ENCODE results near the gene PRXL2B. TPM values are rescaled to one million over a fixed set of nuclear protein-coding genes. Genes with fewer than 3 reads are reported as not detected.
"Not testable (repeated sequence)": the region's sequence is repeated elsewhere in the genome, so short reads cannot be mapped to it uniquely, and the experiment has no call there.

The PRXL2B gene
- total RNA-seq, 2 experiments from 2014 or later = 17.0 to 22.2 TPM

- peaks cover 20% of the 10 kb centered on the region for H3K4me1 Mint-ChIP-seq
- no peak overlapping the region for H3K27ac Mint-ChIP-seq
- no peak for DNase-seq
- no peaks in the 10 kb centered on the region for H3K36me3 Mint-ChIP-seq (ENCODE audit: low read depth)
- ChIA-PET POLR2A (interaction anchor here (0.8 to 12.2 kb wide), 10 partner anchors 11 to 132 kb away, joined by 3 to 228 read pairs (median 19); partner anchors contain the start of genes HES5, PANK4, PEX10 and PRXL2B), CTCF (interaction anchor here (1.3 to 4.6 kb wide), 5 partner anchors 11 to 129 kb away, joined by 3 to 81 read pairs (median 18); partner anchors contain the start of genes PANK4 and TNFRSF14)
- H3K27me3 Mint-ChIP-seq = peaks cover 9% of the 10 kb centered on the region
- no peaks in the 10 kb centered on the region for H3K9me3 Mint-ChIP-seq
- no peak overlapping the region for H3K4me3 Mint-ChIP-seq
Observed at GRCh38 chr1:2544875-2545640, 41.5 kb upstream of the PRXL2B start.

GRCh38 chr1:2545754-2546514 lies 40.6 kb upstream of the PRXL2B start:
- ChIA-PET POLR2A (interaction anchor here (0.7 to 12.2 kb wide), 16 partner anchors 8 to 350 kb away, joined by 3 to 228 read pairs (median 12); partner anchors contain the start of genes FAAP20, HES5, PANK4 and PEX10), CTCF (interaction anchor here (1.3 to 4.6 kb wide), 7 partner anchors 10 to 351 kb away, joined by 3 to 81 read pairs (median 15); partner anchors contain the start of genes FAAP20, PANK4 and TNFRSF14)
- peaks cover 9% of the 10 kb centered on the region for H3K27me3 Mint-ChIP-seq
- no peaks in the 10 kb centered on the region for H3K9me3 Mint-ChIP-seq
- H3K27ac Mint-ChIP-seq = peak overlapping the region; percentile 99
- H3K4me1 Mint-ChIP-seq = peaks cover 22% of the 10 kb centered on the region
- peak; percentile 94 for DNase-seq
- no peaks in the 10 kb centered on the region for H3K36me3 Mint-ChIP-seq (ENCODE audit: low read depth)
- peak overlapping the region; percentile 94 for H3K4me3 Mint-ChIP-seq

- ChIA-PET CTCF (interaction anchor here (0.9 to 4.6 kb wide), 11 partner anchors 10 to 352 kb away, joined by 3 to 81 read pairs (median 15); partner anchors contain the start of genes FAAP20, PANK4, PEX10 and PRXL2B), POLR2A (interaction anchor here (0.7 to 12.2 kb wide), 19 partner anchors 9 to 413 kb away, joined by 3 to 228 read pairs (median 12); partner anchors contain the start of genes FAAP20, HES5, PANK4 and PEX10)
- peak; percentile 94 for DNase-seq
- H3K9me3 Mint-ChIP-seq = no peaks in the 10 kb centered on the region
- H3K4me1 Mint-ChIP-seq = peaks cover 28% of the 10 kb centered on the region
- H3K4me3 Mint-ChIP-seq = peak overlapping the region; percentile 94
- no peaks in the 10 kb centered on the region for H3K36me3 Mint-ChIP-seq (ENCODE audit: low read depth)
- H3K27ac Mint-ChIP-seq = peak overlapping the region; percentile 99
- peaks cover 5% of the 10 kb centered on the region for H3K27me3 Mint-ChIP-seq
Observed at GRCh38 chr1:2546515-2547209, 39.9 kb upstream of the PRXL2B start.

- DNase-seq = peak; percentile 71
- peak overlapping the region; percentile 94 for H3K4me3 Mint-ChIP-seq
- H3K27me3 Mint-ChIP-seq = no peaks in the 10 kb centered on the region
- H3K27ac Mint-ChIP-seq = peak overlapping the region; percentile 99
- ChIA-PET POLR2A (interaction anchor here (0.8 to 12.2 kb wide), 17 partner anchors 8 to 414 kb away, joined by 3 to 228 read pairs (median 13); partner anchors contain the start of genes FAAP20, HES5, PANK4 and PEX10), CTCF (interaction anchor here (0.9 to 4.6 kb wide), 12 partner anchors 9 to 352 kb away, joined by 3 to 81 read pairs (median 10); partner anchors contain the start of genes FAAP20, PANK4, PEX10 and PRXL2B)
- H3K36me3 Mint-ChIP-seq (ENCODE audit: low read depth) = no peaks in the 10 kb centered on the region
- peaks cover 26% of the 10 kb centered on the region for H3K4me1 Mint-ChIP-seq
- no peaks in the 10 kb centered on the region for H3K9me3 Mint-ChIP-seq
Observed at GRCh38 chr1:2547210-2548067, 39.1 kb upstream of the PRXL2B start.

GRCh38 chr1:2548068-2548589 lies 38.4 kb upstream of the PRXL2B start:
- H3K36me3 Mint-ChIP-seq (ENCODE audit: low read depth) = no peaks in the 10 kb centered on the region
- peak overlapping the region; percentile 99 for H3K27ac Mint-ChIP-seq
- ChIA-PET CTCF (interaction anchor here (0.6 to 4.6 kb wide), 16 partner anchors 8 to 353 kb away, joined by 3 to 81 read pairs (median 6); partner anchors contain the start of genes FAAP20, MORN1, PANK4 and PEX10), POLR2A (interaction anchor here (1.0 to 12.2 kb wide), 18 partner anchors 8 to 415 kb away, joined by 3 to 228 read pairs (median 11); partner anchors contain the start of genes FAAP20, HES5, MORN1 and PANK4)
- peaks cover 26% of the 10 kb centered on the region for H3K4me1 Mint-ChIP-seq
- H3K4me3 Mint-ChIP-seq = peak overlapping the region; percentile 94
- DNase-seq = peak; percentile 89
- H3K9me3 Mint-ChIP-seq = no peaks in the 10 kb centered on the region
- no peaks in the 10 kb centered on the region for H3K27me3 Mint-ChIP-seq

- Mint-ChIP-seq H3K4me1 (peaks cover 36% of the 10 kb centered on the region), H3K27ac (peak overlapping the region; percentile 99), H3K4me3 (peak overlapping the region; percentile 94)
- H3K27me3 Mint-ChIP-seq; DNase-seq; H3K36me3 Mint-ChIP-seq (ENCODE audit: low read depth); H3K9me3 Mint-ChIP-seq: not testable (repeated sequence)
- ChIA-PET CTCF (interaction anchor here (1.4 to 4.6 kb wide), 3 partner anchors 12 to 134 kb away, joined by 7 to 81 read pairs (median 41); partner anchors contain the start of gene PANK4), POLR2A (interaction anchor here (1.2 to 12.2 kb wide), 7 partner anchors 20 to 133 kb away, joined by 3 to 228 read pairs (median 13); partner anchors contain the start of genes HES5, PANK4 and PRXL2B)
Observed at GRCh38 chr1:2549367-2550029, 37.1 kb upstream of the PRXL2B start.

GRCh38 chr1:2550309-2550861 lies 36.2 kb upstream of the PRXL2B start:
- H3K9me3 Mint-ChIP-seq; H3K4me3 Mint-ChIP-seq; H3K27me3 Mint-ChIP-seq; CTCF ChIA-PET; H3K36me3 Mint-ChIP-seq (ENCODE audit: low read depth); DNase-seq: not testable (repeated sequence)
- H3K4me1 Mint-ChIP-seq = peaks cover 44% of the 10 kb centered on the region
- POLR2A ChIA-PET = interaction anchor here (6.3 to 12.2 kb wide), 2 partner anchors 21 to 35 kb away, joined by 113 to 228 read pairs; partner anchors contain the start of genes HES5, PANK4 and PRXL2B
- peak overlapping the region; percentile 74 for H3K27ac Mint-ChIP-seq

- H3K27me3 Mint-ChIP-seq, POLR2A ChIA-PET, DNase-seq, CTCF ChIA-PET, H3K9me3 Mint-ChIP-seq, H3K4me3 Mint-ChIP-seq: not testable (repeated sequence)
- H3K36me3 Mint-ChIP-seq (ENCODE audit: low read depth) = peaks cover 15% of the 10 kb centered on the region
- H3K27ac Mint-ChIP-seq = peak overlapping the region; percentile 61
- H3K4me1 Mint-ChIP-seq = peaks cover 51% of the 10 kb centered on the region
Observed at GRCh38 chr1:2551544-2551943, 35.0 kb upstream of the PRXL2B start.

GRCh38 chr1:2552189-2552588 lies 34.4 kb upstream of the PRXL2B start:
- POLR2A ChIA-PET = no interaction called here
- Mint-ChIP-seq H3K9me3 (no peaks in the 10 kb centered on the region), H3K27ac (no peak overlapping the region), H3K36me3 (ENCODE audit: low read depth) (peaks cover 21% of the 10 kb centered on the region), H3K4me1 (peaks cover 53% of the 10 kb centered on the region), H3K27me3 (no peaks in the 10 kb centered on the region), H3K4me3 (no peak overlapping the region)
- DNase-seq = no peak
- CTCF ChIA-PET = no interaction called here

- DNase-seq, H3K27me3 Mint-ChIP-seq, H3K27ac Mint-ChIP-seq, CTCF ChIA-PET, H3K4me3 Mint-ChIP-seq, POLR2A ChIA-PET, H3K9me3 Mint-ChIP-seq: not testable (repeated sequence)
- peaks cover 25% of the 10 kb centered on the region for H3K36me3 Mint-ChIP-seq (ENCODE audit: low read depth)
- peaks cover 56% of the 10 kb centered on the region for H3K4me1 Mint-ChIP-seq
Observed at GRCh38 chr1:2553076-2553475, 33.5 kb upstream of the PRXL2B start.
